Hepatocyte (in vitro differentiated cells): Measurements from ENCODE around the gene RFX8.

Experiments
- EZH2 ChIP-seq: fragments of 200-600 bp; sonication (generic); IDR thresholded peaks from 2 replicates; pipeline ENCODE4 v1.6.1; 2016; ENCODE audit warnings: antibody characterized with exemption, mild to moderate bottlenecking, borderline replicate concordance
- TF ChIP-seq, protein P1 (sequence below): fragments of 200-600 bp; sonication (generic); IDR thresholded peaks from 2 replicates; pipeline ENCODE4 v1.5.1; 2016; ENCODE audit warnings: antibody characterized with exemption, mild to moderate bottlenecking; ENCODE audit not compliant: poor library complexity

DNA sequence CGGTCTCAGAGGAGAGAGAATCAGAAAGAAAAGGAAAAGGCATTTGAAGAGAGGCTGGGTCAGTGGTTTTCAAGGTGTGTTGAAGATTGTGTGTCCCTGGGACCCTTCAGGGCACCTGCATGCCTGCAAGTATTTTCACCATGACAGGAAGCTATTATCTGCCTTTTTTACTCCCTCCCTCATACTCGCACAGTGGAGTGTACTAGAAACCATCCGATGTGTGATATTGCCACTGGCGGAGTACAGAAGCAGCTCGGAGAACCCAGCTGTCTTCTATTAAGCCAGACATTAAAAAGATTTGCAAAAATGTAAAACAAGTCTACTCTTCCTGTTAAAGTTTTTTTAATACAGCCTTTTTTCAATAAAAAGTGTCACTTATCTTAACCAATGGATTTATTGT lies 33.7 kb upstream of the RFX8 start:
- TF ChIP-seq, protein P1, sequence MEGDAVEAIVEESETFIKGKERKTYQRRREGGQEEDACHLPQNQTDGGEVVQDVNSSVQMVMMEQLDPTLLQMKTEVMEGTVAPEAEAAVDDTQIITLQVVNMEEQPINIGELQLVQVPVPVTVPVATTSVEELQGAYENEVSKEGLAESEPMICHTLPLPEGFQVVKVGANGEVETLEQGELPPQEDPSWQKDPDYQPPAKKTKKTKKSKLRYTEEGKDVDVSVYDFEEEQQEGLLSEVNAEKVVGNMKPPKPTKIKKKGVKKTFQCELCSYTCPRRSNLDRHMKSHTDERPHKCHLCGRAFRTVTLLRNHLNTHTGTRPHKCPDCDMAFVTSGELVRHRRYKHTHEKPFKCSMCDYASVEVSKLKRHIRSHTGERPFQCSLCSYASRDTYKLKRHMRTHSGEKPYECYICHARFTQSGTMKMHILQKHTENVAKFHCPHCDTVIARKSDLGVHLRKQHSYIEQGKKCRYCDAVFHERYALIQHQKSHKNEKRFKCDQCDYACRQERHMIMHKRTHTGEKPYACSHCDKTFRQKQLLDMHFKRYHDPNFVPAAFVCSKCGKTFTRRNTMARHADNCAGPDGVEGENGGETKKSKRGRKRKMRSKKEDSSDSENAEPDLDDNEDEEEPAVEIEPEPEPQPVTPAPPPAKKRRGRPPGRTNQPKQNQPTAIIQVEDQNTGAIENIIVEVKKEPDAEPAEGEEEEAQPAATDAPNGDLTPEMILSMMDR, result no peak
- no peak for TF ChIP-seq EZH2
